Esophagus squamous epithelium (tissue), 5 donors: ENCODE results near the gene COL24A1. TPM values are rescaled to one million over a fixed set of nuclear protein-coding genes. Genes with fewer than 3 reads are reported as not detected.
A peak's percentile ranks its signal among the peaks of the same experiment; 100 is the strongest.

Experiments
- DNase-seq: peaks from one replicate; lab custom pipeline; 2025; lab: John Stamatoyannopoulos, UW
- H3K27ac ChIP-seq, 4 donors: fragments of 200-600 bp; sonication (generic); one replicate each; pipeline ENCODE4 v1.5.1; 2016 to 2019; ENCODE audit warnings: mild to moderate bottlenecking in 1 of 4
- H3K27me3 ChIP-seq, 4 donors: fragments of 200-600 bp; sonication (generic); 1 replicate in 3 of 4; 2 replicates in 1 of 4; pipeline versions ENCODE4 v1.5.1 to v1.6.0; 2017 to 2021; ENCODE audit warnings: antibody characterized with exemption in 1 of 4
- H3K36me3 ChIP-seq, 3 donors: fragments of 200-600 bp; sonication (generic); one replicate each; pipeline ENCODE4 v1.5.1; 2016 to 2019
- H3K4me1 ChIP-seq, 3 donors: fragments of 200-600 bp; sonication (generic); one replicate each; pipeline ENCODE4 v1.5.1; 2017 to 2019
- H3K4me3 ChIP-seq, 4 donors: fragments of 200-600 bp; sonication (generic); 1 replicate in 3 of 4; 2 replicates in 1 of 4; pipeline ENCODE4 v1.5.1; 2016 to 2019; ENCODE audit warnings: mild to moderate bottlenecking in 2 of 4, moderate library complexity in 1 of 4
- H3K9me3 ChIP-seq, 3 donors: fragments of 200-600 bp; sonication (generic); one replicate each; pipeline ENCODE4 v1.5.1; 2016 to 2019
- POLR2A ChIP-seq, 4 donors: fragments of 450-650 bp; IDR thresholded peaks; one replicate each; pipeline ENCODE4 v1.6.1; 2017; ENCODE audit warnings: antibody characterized with exemption in 4 of 4, mild to moderate bottlenecking in 4 of 4, moderate library complexity in 3 of 4
- WGBS, 2 donors: methylation state at CpG; one replicate each; pipeline ENCODE4 v1.1.5; 2018; 5-methylcytosine and 5-hydroxymethylcytosine counted together
- intact Hi-C: fragments of 100-400 bp; cut with DNase I; formaldehyde crosslinking; loops from one replicate; pipeline ENCODE4 v1.15.0; 2022
- total RNA-seq, 4 donors: library from RNA; depleted of rRNA; stranded (reverse); fragments of >200 nt; gene quantifications; one replicate each; pipeline ENCODE4 v1.1.0, GENCODE V29; 2016
- TF ChIP-seq, protein P1 (sequence below), 6 experiments: fragments of 450-650 bp in 4 of 6; fragments of 200-600 bp in 2 of 6; sonication (generic) in 2 of 6; IDR thresholded peaks; one replicate each; pipeline ENCODE4 v1.5.1; 2016 to 2019; ENCODE audit warnings: antibody characterized with exemption in 6 of 6, mild to moderate bottlenecking in 4 of 6, moderate library complexity in 4 of 6
- donor health status: DM: yes; HTN: yes; CAD: no.

COL24A1 gene
- total RNA-seq, 4 donors from 2014 or later: 0.15 to 0.38 TPM; not detected in 2

DNA sequence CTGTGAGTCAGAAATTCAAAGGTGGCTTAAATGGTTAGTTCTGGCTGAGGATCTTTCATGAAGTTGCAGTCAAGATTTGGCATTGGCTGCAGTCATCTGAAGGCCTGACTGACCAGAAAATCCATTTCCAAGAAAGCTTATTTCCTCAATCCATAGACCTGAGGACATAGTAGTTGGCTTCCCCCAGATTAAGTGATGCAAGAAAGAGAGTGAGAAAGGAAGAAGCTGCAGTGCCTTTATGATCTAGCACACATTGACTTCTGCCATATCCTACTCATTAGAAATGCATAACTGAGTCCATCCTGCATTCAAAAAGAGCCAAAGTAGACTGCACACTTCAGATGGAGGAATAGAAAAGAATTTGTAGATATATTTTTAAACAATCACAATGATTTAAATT lies 222.6 kb downstream of the COL24A1 start:
- no peak for DNase-seq
- H3K27ac ChIP-seq: no peak overlapping the region
- H3K4me3 ChIP-seq: no peak overlapping the region
- H3K4me1 ChIP-seq: no peaks in the 10 kb centered on the region
- H3K9me3 ChIP-seq: no peaks in the 10 kb centered on the region
- H3K27me3 ChIP-seq: no peaks in the 10 kb centered on the region
- intact Hi-C loops: no loop called here
- TF ChIP-seq, protein P1, sequence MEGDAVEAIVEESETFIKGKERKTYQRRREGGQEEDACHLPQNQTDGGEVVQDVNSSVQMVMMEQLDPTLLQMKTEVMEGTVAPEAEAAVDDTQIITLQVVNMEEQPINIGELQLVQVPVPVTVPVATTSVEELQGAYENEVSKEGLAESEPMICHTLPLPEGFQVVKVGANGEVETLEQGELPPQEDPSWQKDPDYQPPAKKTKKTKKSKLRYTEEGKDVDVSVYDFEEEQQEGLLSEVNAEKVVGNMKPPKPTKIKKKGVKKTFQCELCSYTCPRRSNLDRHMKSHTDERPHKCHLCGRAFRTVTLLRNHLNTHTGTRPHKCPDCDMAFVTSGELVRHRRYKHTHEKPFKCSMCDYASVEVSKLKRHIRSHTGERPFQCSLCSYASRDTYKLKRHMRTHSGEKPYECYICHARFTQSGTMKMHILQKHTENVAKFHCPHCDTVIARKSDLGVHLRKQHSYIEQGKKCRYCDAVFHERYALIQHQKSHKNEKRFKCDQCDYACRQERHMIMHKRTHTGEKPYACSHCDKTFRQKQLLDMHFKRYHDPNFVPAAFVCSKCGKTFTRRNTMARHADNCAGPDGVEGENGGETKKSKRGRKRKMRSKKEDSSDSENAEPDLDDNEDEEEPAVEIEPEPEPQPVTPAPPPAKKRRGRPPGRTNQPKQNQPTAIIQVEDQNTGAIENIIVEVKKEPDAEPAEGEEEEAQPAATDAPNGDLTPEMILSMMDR (IDR thresholded peaks at IDR 0.05): no peak
- TF ChIP-seq POLR2A (IDR thresholded peaks at IDR 0.05): no peak
- H3K36me3 ChIP-seq: no peaks in the 10 kb centered on the region

- H3K4me3 ChIP-seq: no peak overlapping the region
- DNase-seq: no peak
- H3K9me3 ChIP-seq: no peaks in the 10 kb centered on the region
- 50 to 58% methylated on average over 3 of the region's 3 CpGs for WGBS, 2 donors
- intact Hi-C loops: no loop called here
- TF ChIP-seq, protein P1 (IDR thresholded peaks at IDR 0.05): no peak
- no peak for TF ChIP-seq POLR2A (IDR thresholded peaks at IDR 0.05)
- no peak overlapping the region for H3K27ac ChIP-seq
- H3K36me3 ChIP-seq: no peaks in the 10 kb centered on the region
- H3K4me1 ChIP-seq: no peaks in the 10 kb centered on the region
- no peaks in the 10 kb centered on the region for H3K27me3 ChIP-seq
Observed at GRCh38 chr1:85911742-85912141, 244.8 kb downstream of the COL24A1 start.

DNA sequence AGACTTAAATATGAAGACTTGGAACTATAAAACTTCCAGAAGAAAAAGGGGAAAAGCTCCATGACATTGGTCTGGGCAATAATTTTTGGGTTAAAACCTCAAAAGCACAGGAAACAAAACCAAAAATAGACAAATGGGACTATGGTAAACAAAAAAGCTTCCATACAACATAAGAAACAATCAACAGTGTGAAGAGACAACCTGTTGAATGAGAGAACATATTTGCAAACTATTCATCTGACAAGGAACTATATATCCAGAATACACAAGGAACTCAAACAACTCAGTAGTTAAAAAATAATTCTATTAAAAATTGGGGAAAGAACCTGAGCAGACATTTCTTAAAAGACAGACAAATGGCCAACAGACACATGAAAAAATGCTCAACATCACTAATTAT lies 255.7 kb downstream of the COL24A1 start:
- intact Hi-C loops: no loop called here
- Histone ChIP-seq H3K9me3 (peaks cover 0 to 4% (median 0%) of the 10 kb centered on the region in 3 donors), H3K4me1 (no peaks in the 10 kb centered on the region), H3K4me3 (no peak overlapping the region), H3K27ac (no peak overlapping the region), H3K36me3 (no peaks in the 10 kb centered on the region), H3K27me3 (no peaks in the 10 kb centered on the region)
- no peak for DNase-seq
- TF ChIP-seq, protein P1 (IDR thresholded peaks at IDR 0.05): no peak
- TF ChIP-seq POLR2A (IDR thresholded peaks at IDR 0.05): no peak

- intact Hi-C loops: no loop called here
- Histone ChIP-seq H3K27ac (no peak overlapping the region), H3K4me3 (no peak overlapping the region), H3K4me1 (no peaks in the 10 kb centered on the region), H3K36me3 (no peaks in the 10 kb centered on the region), H3K27me3 (no peaks in the 10 kb centered on the region), H3K9me3 (peaks cover 0 to 4% (median 0%) of the 10 kb centered on the region in 3 donors)
- 72 to 77% methylated on average over 2 of the region's 2 CpGs for WGBS, 2 donors
- no peak for DNase-seq
- no peak for TF ChIP-seq POLR2A (IDR thresholded peaks at IDR 0.05)
- TF ChIP-seq, protein P1 (IDR thresholded peaks at IDR 0.05): no peak
Observed at GRCh38 chr1:85898861-85899260, 257.7 kb downstream of the COL24A1 start.

- no peak for TF ChIP-seq POLR2A (IDR thresholded peaks at IDR 0.05)
- TF ChIP-seq, protein P1 (IDR thresholded peaks at IDR 0.05): peak in 3 of 6 experiments; percentile 20 to 29 (median 22)
- intact Hi-C loops: no loop called here
- no peak for DNase-seq
- Histone ChIP-seq H3K4me1 (no peaks in the 10 kb centered on the region), H3K27me3 (no peaks in the 10 kb centered on the region), H3K9me3 (no peaks in the 10 kb centered on the region), H3K27ac (no peak overlapping the region), H3K36me3 (no peaks in the 10 kb centered on the region), H3K4me3 (no peak overlapping the region)
- WGBS, 2 donors: 18 to 25% methylated on average over 4 of the region's 4 CpGs
Observed at GRCh38 chr1:85894651-85895050, 261.9 kb downstream of the COL24A1 start.
